PC-9 (cell line): ENCODE measurements around the gene C6orf136.

Experiments used
- CTCF ChIP-seq: fragments of 200-600 bp; sonication (generic); conservative IDR thresholded peaks from 2 replicates; pipeline ENCODE4 v1.6.1; 2017; ENCODE audit warnings: mixed run types, antibody characterized with exemption, mild to moderate bottlenecking, moderate library complexity
- EZH2 ChIP-seq: fragments of 200-600 bp; sonication (generic); IDR thresholded peaks from 2 replicates; pipeline ENCODE4 v1.8.0; 2017; ENCODE audit warnings: antibody characterized with exemption, low read depth

- TF ChIP-seq CTCF, result no peak
- no peak for TF ChIP-seq EZH2
These were observed 45.5 kb upstream of the C6orf136 start for GRCh38 chr6:30601436-30601814.
